ENCODE results near the gene ACO1.

DNA sequence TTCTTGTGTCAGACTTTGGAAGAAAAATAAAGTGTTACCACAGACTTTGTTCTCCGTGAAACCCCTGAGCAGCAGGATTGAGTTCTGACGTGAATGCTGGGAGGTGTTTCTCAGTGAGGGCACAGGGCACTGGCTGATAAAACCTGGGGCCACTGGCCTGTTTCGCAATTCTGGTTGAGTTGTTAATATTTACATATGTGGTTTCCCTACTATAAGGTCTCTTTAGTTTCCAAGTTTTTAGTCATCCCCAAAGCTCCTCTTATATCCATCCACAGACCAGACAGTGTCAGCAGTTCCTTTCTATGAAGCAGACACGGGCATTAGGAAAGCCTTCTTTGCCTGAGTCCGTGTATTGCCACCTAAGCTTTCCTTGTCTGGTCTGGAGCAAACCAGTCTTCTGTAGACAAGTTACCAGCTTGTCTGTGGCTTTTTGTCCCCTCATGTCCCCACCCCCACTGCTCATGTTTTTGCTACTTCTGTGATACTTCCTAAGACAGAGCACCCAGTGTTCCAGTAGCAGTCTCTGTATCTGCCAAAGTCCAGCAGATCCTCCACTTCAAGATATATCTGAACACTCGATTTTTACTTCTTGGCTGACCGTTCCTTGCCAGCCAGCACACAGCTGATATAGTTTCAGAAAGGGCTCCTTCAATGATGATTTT lies 42.0 kb downstream of the ACO1 start:
- TF ChIP-seq, protein P1, sequence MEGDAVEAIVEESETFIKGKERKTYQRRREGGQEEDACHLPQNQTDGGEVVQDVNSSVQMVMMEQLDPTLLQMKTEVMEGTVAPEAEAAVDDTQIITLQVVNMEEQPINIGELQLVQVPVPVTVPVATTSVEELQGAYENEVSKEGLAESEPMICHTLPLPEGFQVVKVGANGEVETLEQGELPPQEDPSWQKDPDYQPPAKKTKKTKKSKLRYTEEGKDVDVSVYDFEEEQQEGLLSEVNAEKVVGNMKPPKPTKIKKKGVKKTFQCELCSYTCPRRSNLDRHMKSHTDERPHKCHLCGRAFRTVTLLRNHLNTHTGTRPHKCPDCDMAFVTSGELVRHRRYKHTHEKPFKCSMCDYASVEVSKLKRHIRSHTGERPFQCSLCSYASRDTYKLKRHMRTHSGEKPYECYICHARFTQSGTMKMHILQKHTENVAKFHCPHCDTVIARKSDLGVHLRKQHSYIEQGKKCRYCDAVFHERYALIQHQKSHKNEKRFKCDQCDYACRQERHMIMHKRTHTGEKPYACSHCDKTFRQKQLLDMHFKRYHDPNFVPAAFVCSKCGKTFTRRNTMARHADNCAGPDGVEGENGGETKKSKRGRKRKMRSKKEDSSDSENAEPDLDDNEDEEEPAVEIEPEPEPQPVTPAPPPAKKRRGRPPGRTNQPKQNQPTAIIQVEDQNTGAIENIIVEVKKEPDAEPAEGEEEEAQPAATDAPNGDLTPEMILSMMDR (IDR thresholded peaks at IDR 0.05) = no peak
- TF ChIP-seq POLR2A (IDR thresholded peaks at IDR 0.05) = no peak

Data from thyroid gland (tissue), 4 donors.